Esophagus muscularis mucosa (tissue), 4 donors: Measurements from ENCODE around the gene HGD. TPM values are rescaled to one million over a fixed set of nuclear protein-coding genes. Genes with fewer than 3 reads are reported as not detected.
"Not testable (repeated sequence)": the region's sequence is repeated elsewhere in the genome, so short reads cannot be mapped to it uniquely, and the experiment has no call there.

ENCODE experiments used
- DNase-seq: peaks from one replicate; pipeline ENCODE4 v3.0.0-alpha.2; 2017; ENCODE audit errors: extremely low spot score
- H3K27ac ChIP-seq, 4 donors: fragments of 200-600 bp; sonication (generic); replicated peaks in 1 of 4; 1 replicate in 3 of 4; 2 replicates in 1 of 4; pipeline ENCODE4 v1.5.1; 2016 to 2019; ENCODE audit warnings: mild to moderate bottlenecking in 1 of 4
- H3K27me3 ChIP-seq, 4 donors: fragments of 200-600 bp; sonication (generic); one replicate each; pipeline versions ENCODE4 v1.5.1 to v1.6.0; 2016 to 2019
- H3K36me3 ChIP-seq, 4 donors: fragments of 200-600 bp; sonication (generic); one replicate each; pipeline ENCODE4 v1.5.1; 2016 to 2019
- H3K4me1 ChIP-seq, 4 donors: fragments of 200-600 bp; sonication (generic); one replicate each; pipeline ENCODE4 v1.5.1; 2016 to 2019
- H3K4me3 ChIP-seq, 4 donors: fragments of 200-600 bp; sonication (generic); 1 replicate in 2 of 4; 2 replicates in 2 of 4; pipeline ENCODE4 v1.5.1; 2016 to 2019; ENCODE audit warnings: mild to moderate bottlenecking in 4 of 4, moderate library complexity in 1 of 4
- H3K9me3 ChIP-seq, 4 donors: fragments of 200-600 bp; sonication (generic); 1 replicate in 3 of 4; 2 replicates in 1 of 4; pipeline ENCODE4 v1.5.1; 2016 to 2019
- EP300 ChIP-seq: sonication (generic); formaldehyde crosslinking; IDR thresholded peaks from one replicate; pipeline ENCODE4 v1.6.1; 2017; ENCODE audit warnings: antibody characterized with exemption
- POLR2A ChIP-seq: fragments of 450-650 bp; IDR thresholded peaks from one replicate; pipeline ENCODE4 v1.6.1; 2017; ENCODE audit warnings: antibody characterized with exemption, moderate library complexity, mild to moderate bottlenecking, low read depth
- POLR2AphosphoS5 ChIP-seq, 2 donors: sonication (generic); formaldehyde crosslinking; IDR thresholded peaks; one replicate each; pipeline ENCODE4 v1.6.1; 2017; ENCODE audit warnings: antibody characterized with exemption in 2 of 2
- WGBS: methylation state at CpG from one replicate; pipeline ENCODE4 v1.1.5; 2018; 5-methylcytosine and 5-hydroxymethylcytosine counted together
- intact Hi-C: fragments of 100-400 bp; cut with DNase I; formaldehyde crosslinking; loops from one replicate; pipeline ENCODE4 v1.15.1; 2023
- total RNA-seq, 4 donors: library from RNA; depleted of rRNA; stranded (reverse); fragments of >200 nt; gene quantifications; one replicate each; pipeline versions ENCODE4 v1.1.0 to v1.2.1, GENCODE V29; 2016
- TF ChIP-seq, protein P1 (sequence below), 3 experiments: fragments of 200-600 bp in 2 of 3; fragments of 450-650 bp in 1 of 3; sonication (generic) in 2 of 3; IDR thresholded peaks; one replicate each; pipeline ENCODE4 v1.5.1; 2017 to 2019; ENCODE audit warnings: antibody characterized with exemption in 3 of 3, mild to moderate bottlenecking in 2 of 3, moderate library complexity in 1 of 3

Gene HGD, protein sequence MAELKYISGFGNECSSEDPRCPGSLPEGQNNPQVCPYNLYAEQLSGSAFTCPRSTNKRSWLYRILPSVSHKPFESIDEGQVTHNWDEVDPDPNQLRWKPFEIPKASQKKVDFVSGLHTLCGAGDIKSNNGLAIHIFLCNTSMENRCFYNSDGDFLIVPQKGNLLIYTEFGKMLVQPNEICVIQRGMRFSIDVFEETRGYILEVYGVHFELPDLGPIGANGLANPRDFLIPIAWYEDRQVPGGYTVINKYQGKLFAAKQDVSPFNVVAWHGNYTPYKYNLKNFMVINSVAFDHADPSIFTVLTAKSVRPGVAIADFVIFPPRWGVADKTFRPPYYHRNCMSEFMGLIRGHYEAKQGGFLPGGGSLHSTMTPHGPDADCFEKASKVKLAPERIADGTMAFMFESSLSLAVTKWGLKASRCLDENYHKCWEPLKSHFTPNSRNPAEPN
- total RNA-seq, result under 1 TPM in 1 of 4 donors, not detected in 3; 0.69 TPM

DNA sequence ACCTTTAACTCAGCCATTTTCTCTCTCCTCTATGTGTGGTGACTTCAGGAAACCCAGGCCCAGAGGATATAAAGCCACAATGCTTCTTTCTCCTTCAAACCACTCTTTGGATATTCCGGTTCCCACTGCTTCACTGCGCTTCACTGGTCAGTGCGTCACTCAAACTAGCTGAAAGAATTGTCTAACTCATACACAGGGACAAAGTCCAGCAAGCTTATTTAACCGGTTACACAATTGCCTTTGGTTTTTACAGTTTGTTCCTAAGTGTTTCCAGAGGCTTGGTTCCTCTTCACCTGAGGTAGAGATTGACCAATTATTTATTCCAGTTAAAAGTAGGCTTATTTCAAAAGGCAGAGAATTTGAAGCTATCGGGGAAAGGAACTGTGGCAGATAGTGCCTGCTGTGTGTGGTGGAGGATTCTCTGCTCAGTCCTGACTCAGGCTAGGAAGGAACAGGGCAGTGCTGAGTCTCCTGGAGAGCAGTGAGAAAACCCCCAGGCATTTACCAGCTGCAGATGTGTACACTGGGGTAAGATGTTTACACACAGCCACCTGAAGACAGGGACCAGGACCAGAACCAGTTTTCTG is at the start of gene HGD:
Gene HGD (minus strand): TSS at position 145 of the 587 bp plus-strand sequence. CDS start 128 bp downstream, at position 17.
- Histone ChIP-seq H3K4me3 (no peak within 1 kb of the TSS), H3K27me3 (no peaks in the 10 kb centered on the region), H3K4me1 (peaks cover 8 to 17% (median 16%) of the 10 kb centered on the region in 4 donors), H3K27ac (no peak within 1 kb of the TSS), H3K36me3 (no peaks in the 10 kb centered on the region), H3K9me3 (no peaks in the 10 kb centered on the region)
- intact Hi-C loops, result no loop called here
- TF ChIP-seq POLR2A (no peak), EP300 (no peak), POLR2AphosphoS5 (IDR thresholded peaks at IDR 0.05) (no peak)
- TF ChIP-seq, protein P1, sequence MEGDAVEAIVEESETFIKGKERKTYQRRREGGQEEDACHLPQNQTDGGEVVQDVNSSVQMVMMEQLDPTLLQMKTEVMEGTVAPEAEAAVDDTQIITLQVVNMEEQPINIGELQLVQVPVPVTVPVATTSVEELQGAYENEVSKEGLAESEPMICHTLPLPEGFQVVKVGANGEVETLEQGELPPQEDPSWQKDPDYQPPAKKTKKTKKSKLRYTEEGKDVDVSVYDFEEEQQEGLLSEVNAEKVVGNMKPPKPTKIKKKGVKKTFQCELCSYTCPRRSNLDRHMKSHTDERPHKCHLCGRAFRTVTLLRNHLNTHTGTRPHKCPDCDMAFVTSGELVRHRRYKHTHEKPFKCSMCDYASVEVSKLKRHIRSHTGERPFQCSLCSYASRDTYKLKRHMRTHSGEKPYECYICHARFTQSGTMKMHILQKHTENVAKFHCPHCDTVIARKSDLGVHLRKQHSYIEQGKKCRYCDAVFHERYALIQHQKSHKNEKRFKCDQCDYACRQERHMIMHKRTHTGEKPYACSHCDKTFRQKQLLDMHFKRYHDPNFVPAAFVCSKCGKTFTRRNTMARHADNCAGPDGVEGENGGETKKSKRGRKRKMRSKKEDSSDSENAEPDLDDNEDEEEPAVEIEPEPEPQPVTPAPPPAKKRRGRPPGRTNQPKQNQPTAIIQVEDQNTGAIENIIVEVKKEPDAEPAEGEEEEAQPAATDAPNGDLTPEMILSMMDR (IDR thresholded peaks at IDR 0.05), result no peak
- DNase-seq, result no peak
- 89% methylated on average over 5 of the region's 5 CpGs for WGBS

DNA sequence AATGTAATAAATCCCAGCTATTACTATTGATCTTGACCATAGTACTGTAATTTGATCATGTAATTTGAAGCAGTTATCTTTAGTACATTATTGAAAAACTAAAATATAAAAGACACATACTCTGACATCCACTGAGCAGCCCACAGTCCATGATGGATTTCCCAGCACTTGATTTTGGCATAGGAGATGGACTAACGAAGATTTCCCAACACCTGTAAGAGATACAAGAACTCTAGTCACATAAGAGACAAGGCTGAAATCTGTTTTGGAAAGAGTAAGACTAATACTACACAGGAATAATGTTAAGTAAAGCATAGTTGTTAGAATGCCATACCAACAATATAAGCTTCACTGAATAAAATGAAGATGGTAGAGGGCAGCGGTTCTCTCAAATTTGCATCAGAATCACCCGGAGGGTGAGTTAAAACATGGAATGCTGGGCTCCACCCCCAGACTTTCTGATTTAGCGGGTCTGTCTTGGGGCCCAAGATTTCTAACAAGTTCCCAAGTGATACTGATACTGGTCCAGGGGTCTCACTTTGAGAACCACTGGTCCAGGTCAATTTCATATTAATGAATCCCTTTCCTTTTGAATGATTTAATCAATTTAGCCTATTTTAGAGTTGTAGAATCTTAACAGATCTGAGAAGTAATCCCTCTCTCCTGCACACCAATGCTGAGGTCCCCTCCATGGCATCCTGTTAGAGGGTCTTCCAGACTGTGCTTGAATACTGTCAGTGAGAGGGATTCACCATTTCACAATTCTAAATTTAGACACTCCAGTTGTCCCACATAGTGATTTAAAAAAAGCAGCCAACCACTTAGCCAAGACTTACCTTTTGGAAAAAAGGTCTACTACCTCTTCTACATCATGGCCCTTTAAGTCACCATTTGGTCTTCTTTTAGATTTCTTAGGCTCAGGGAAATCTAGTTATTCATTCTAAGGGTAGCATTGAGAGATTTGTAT is 48.8 kb upstream of the HGD start:
- Histone ChIP-seq H3K4me1 (no peaks in the 10 kb centered on the region), H3K4me3 (no peak overlapping the region), H3K36me3 (peaks cover 0 to 11% (median 2%) of the 10 kb centered on the region in 4 donors), H3K27ac (no peak overlapping the region), H3K9me3 (no peaks in the 10 kb centered on the region), H3K27me3 (no peaks in the 10 kb centered on the region)
- TF ChIP-seq, protein P1 (IDR thresholded peaks at IDR 0.05), result no peak
- TF ChIP-seq EP300 (no peak), POLR2AphosphoS5 (IDR thresholded peaks at IDR 0.05) (no peak), POLR2A (no peak)
- WGBS, result 86% methylated on average over 4 of the region's 4 CpGs
- intact Hi-C loops, result no loop called here
- no peak for DNase-seq

DNA sequence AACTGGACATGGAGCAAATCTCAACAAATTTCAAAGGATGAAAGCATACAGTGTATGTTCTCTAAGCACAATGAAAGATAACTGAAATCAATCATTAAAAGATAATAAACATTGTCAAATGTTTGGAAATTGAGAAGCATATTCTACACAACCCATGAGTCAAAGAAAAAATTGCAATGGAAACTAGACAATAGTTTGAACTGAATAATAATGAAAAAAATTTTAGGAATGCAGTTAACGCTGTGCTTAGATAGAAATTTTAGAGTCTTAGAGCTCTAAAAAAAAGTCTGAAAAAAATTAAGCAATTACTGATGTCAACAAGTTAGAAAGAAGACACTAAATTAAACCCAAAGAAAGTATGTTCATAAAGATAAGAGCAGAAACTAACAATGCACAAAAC is 44.8 kb upstream of the HGD start:
- H3K27ac ChIP-seq, result no peak overlapping the region
- intact Hi-C loops, result no loop called here
- no peak overlapping the region for H3K4me3 ChIP-seq
- no peak for DNase-seq
- no peaks in the 10 kb centered on the region for H3K27me3 ChIP-seq
- WGBS, result 73% methylated on average over 1 of the region's 1 CpG
- no peaks in the 10 kb centered on the region for H3K9me3 ChIP-seq
- H3K36me3 ChIP-seq, result peaks cover 0 to 11% (median 2%) of the 10 kb centered on the region in 4 donors
- TF ChIP-seq, protein P1 (IDR thresholded peaks at IDR 0.05), result no peak
- no peak for TF ChIP-seq POLR2AphosphoS5 (IDR thresholded peaks at IDR 0.05)
- TF ChIP-seq POLR2A, result no peak
- TF ChIP-seq EP300, result no peak
- no peaks in the 10 kb centered on the region for H3K4me1 ChIP-seq

DNA sequence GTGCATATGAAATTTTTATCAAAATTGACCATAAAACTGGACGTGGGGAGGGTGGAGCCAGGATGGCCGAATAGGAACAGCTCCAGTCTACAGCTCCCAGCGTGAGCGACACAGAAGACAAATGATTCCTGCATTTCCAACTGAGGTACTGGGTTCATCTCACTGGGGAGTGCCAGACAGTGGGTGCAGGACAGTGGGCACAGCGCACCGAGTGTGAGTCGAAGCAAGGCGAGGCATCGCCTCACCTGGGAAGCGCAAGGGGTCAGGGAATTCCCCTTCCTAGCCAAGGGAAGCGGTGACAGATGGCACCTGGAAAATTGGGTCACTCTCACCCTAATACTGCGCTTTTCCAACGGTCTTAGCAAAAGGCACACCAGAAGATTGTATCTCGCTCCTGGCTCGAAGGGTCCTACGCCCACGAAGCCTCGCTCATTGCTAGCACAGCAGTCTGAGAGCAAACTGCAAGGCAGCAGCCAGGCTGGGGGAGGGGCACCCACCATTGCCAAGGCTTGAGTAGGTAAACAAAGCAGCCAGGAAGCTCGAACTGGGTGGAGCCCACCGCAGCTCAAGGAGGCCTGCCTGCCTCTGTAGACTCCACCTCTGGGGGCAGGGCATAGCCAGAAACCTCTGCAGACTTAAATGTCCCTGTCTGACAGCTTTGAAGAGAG is 37.3 kb upstream of the HGD start:
- H3K9me3 ChIP-seq, H3K27me3 ChIP-seq, DNase-seq, H3K36me3 ChIP-seq, H3K27ac ChIP-seq, H3K4me1 ChIP-seq, intact Hi-C loops: not testable (repeated sequence)
- peak overlapping the region; percentile 31 to 52 (median 44) for H3K4me3 ChIP-seq
- 67% methylated on average over 14 of the region's 20 CpGs for WGBS
